Dendritic cell treated with granulocyte-macrophage colony-stimulating factor and Interleukin-4, amounts not matched to agents 40 ng/mL and 50 ng/mL, for 4 days (primary cell): ENCODE measurements around the gene IFITM1.

ENCODE experiments used
- H3K27ac Mint-ChIP-seq: one replicate; pipeline ENCODE4 v1.8.0; 2022; ENCODE audit warnings: mild to moderate bottlenecking, mixed read lengths
- H3K27me3 Mint-ChIP-seq: one replicate; pipeline ENCODE4 v1.8.0; 2022; ENCODE audit warnings: mild to moderate bottlenecking, mixed read lengths
- H3K36me3 Mint-ChIP-seq: one replicate; pipeline ENCODE4 v1.8.0; 2022; ENCODE audit warnings: low read depth, mixed read lengths
- H3K4me1 Mint-ChIP-seq: one replicate; pipeline ENCODE4 v1.8.0; 2022; ENCODE audit warnings: low read depth, mixed read lengths
- H3K4me3 Mint-ChIP-seq: one replicate; pipeline ENCODE4 v1.8.0; 2022; ENCODE audit warnings: mild to moderate bottlenecking, moderate library complexity, mixed read lengths
- H3K9me3 Mint-ChIP-seq: one replicate; pipeline ENCODE4 v1.8.0; 2022; ENCODE audit warnings: mixed read lengths
- intact Hi-C: fragments of 100-400 bp; cut with micrococcal nuclease; formaldehyde crosslinking; loops from one replicate; pipeline ENCODE4 v1.15.0; 2022

Gene IFITM1

GRCh38 chr11:279040-279965, 34.5 kb upstream of the IFITM1 start:
- intact Hi-C loops = no loop called here
- Mint-ChIP-seq H3K4me1 (peaks cover 60% of the 10 kb centered on the region), H3K27ac (peak overlapping the region; percentile 58), H3K4me3 (no peak overlapping the region), H3K27me3 (peaks cover 80% of the 10 kb centered on the region), H3K9me3 (no peaks in the 10 kb centered on the region), H3K36me3 (no peaks in the 10 kb centered on the region)

- Mint-ChIP-seq H3K27me3 (peaks cover 88% of the 10 kb centered on the region), H3K4me3 (peak overlapping the region; percentile 59), H3K4me1 (peaks cover 54% of the 10 kb centered on the region), H3K9me3 (no peaks in the 10 kb centered on the region), H3K36me3 (no peaks in the 10 kb centered on the region), H3K27ac (no peak overlapping the region)
- intact Hi-C loops = no loop called here
These were observed 33.7 kb upstream of the IFITM1 start for GRCh38 chr11:279966-280705.

- H3K27ac Mint-ChIP-seq = no peak overlapping the region
- H3K9me3 Mint-ChIP-seq = no peaks in the 10 kb centered on the region
- H3K36me3 Mint-ChIP-seq = no peaks in the 10 kb centered on the region
- intact Hi-C loops = no loop called here
- peaks cover 94% of the 10 kb centered on the region for H3K27me3 Mint-ChIP-seq
- H3K4me3 Mint-ChIP-seq = peak overlapping the region; percentile 41
- H3K4me1 Mint-ChIP-seq = peaks cover 50% of the 10 kb centered on the region
These were observed 32.9 kb upstream of the IFITM1 start for GRCh38 chr11:280706-281485.

GRCh38 chr11:281486-282161, 32.2 kb upstream of the IFITM1 start:
- Mint-ChIP-seq H3K4me1 (peaks cover 50% of the 10 kb centered on the region), H3K4me3 (peak overlapping the region; percentile 41), H3K27ac (no peak overlapping the region), H3K27me3 (peaks cover 94% of the 10 kb centered on the region), H3K9me3 (no peaks in the 10 kb centered on the region), H3K36me3 (no peaks in the 10 kb centered on the region)
- intact Hi-C loops = no loop called here

- peaks cover 95% of the 10 kb centered on the region for H3K27me3 Mint-ChIP-seq
- no peaks in the 10 kb centered on the region for H3K36me3 Mint-ChIP-seq
- no peak overlapping the region for H3K27ac Mint-ChIP-seq
- no peak overlapping the region for H3K4me3 Mint-ChIP-seq
- no peaks in the 10 kb centered on the region for H3K9me3 Mint-ChIP-seq
- peaks cover 50% of the 10 kb centered on the region for H3K4me1 Mint-ChIP-seq
- intact Hi-C loops = no loop called here
These were observed 31.7 kb upstream of the IFITM1 start for GRCh38 chr11:282171-282570.

GRCh38 chr11:282630-283360, 31.0 kb upstream of the IFITM1 start:
- H3K9me3 Mint-ChIP-seq = no peaks in the 10 kb centered on the region
- H3K4me1 Mint-ChIP-seq = peaks cover 48% of the 10 kb centered on the region
- no peaks in the 10 kb centered on the region for H3K36me3 Mint-ChIP-seq
- no peak overlapping the region for H3K27ac Mint-ChIP-seq
- intact Hi-C loops = no loop called here
- peaks cover 97% of the 10 kb centered on the region for H3K27me3 Mint-ChIP-seq
- no peak overlapping the region for H3K4me3 Mint-ChIP-seq

- Mint-ChIP-seq H3K36me3 (no peaks in the 10 kb centered on the region), H3K4me3 (no peak overlapping the region), H3K27me3 (peaks cover 97% of the 10 kb centered on the region), H3K9me3 (no peaks in the 10 kb centered on the region), H3K4me1 (peaks cover 47% of the 10 kb centered on the region), H3K27ac (no peak overlapping the region)
- intact Hi-C loops = no loop called here
These were observed 30.3 kb upstream of the IFITM1 start for GRCh38 chr11:283405-284104.

GRCh38 chr11:284105-285020, 29.5 kb upstream of the IFITM1 start:
- no peaks in the 10 kb centered on the region for H3K36me3 Mint-ChIP-seq
- H3K27me3 Mint-ChIP-seq = peaks cover 90% of the 10 kb centered on the region
- H3K9me3 Mint-ChIP-seq = no peaks in the 10 kb centered on the region
- intact Hi-C loops = no loop called here
- no peak overlapping the region for H3K27ac Mint-ChIP-seq
- H3K4me3 Mint-ChIP-seq = no peak overlapping the region
- H3K4me1 Mint-ChIP-seq = peaks cover 42% of the 10 kb centered on the region

- H3K4me3 Mint-ChIP-seq = no peak overlapping the region
- H3K27me3 Mint-ChIP-seq = peaks cover 91% of the 10 kb centered on the region
- intact Hi-C loops = no loop called here
- no peaks in the 10 kb centered on the region for H3K36me3 Mint-ChIP-seq
- no peak overlapping the region for H3K27ac Mint-ChIP-seq
- H3K9me3 Mint-ChIP-seq = no peaks in the 10 kb centered on the region
- H3K4me1 Mint-ChIP-seq = peaks cover 45% of the 10 kb centered on the region
These were observed 28.6 kb upstream of the IFITM1 start for GRCh38 chr11:285021-285893.

GRCh38 chr11:285894-286220, 28.0 kb upstream of the IFITM1 start:
- no peak overlapping the region for H3K4me3 Mint-ChIP-seq
- H3K4me1 Mint-ChIP-seq = peaks cover 42% of the 10 kb centered on the region
- no peaks in the 10 kb centered on the region for H3K9me3 Mint-ChIP-seq
- no peak overlapping the region for H3K27ac Mint-ChIP-seq
- intact Hi-C loops = no loop called here
- H3K27me3 Mint-ChIP-seq = peaks cover 87% of the 10 kb centered on the region
- H3K36me3 Mint-ChIP-seq = no peaks in the 10 kb centered on the region
